Neural progenitor cell (in vitro differentiated cells): ENCODE results near the gene SUN1.

Experiments used
- EZH2 ChIP-seq: fragments of 200-600 bp; sonication (generic); IDR thresholded peaks from 2 replicates; pipeline ENCODE4 v1.6.1; 2017; ENCODE audit warnings: antibody characterized with exemption, mild to moderate bottlenecking, moderate library complexity
- TF ChIP-seq, protein P1 (sequence below): fragments of 200-600 bp; sonication (generic); IDR thresholded peaks from 2 replicates; pipeline ENCODE4 v1.5.1; 2017; ENCODE audit warnings: antibody characterized with exemption, mild to moderate bottlenecking

DNA sequence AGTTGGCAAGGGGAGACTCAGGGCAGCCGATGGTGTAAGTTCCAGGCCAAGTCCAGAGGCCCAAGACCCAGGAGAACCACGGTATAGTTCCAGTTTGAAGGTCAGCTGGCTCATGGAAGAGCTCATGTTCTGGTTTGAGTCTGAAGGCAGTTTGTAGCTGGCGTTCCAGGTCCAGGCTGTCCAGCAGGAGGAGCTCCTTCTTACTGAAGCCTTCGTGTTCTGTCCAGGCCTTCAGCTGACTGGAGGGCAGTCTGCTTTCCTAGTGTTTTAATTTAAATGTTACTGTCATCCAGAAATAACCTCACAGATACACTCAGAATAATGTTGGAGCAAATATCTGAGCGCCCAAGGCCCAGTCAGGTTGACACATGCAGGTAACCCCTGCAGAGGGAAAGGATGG is 4.2 kb downstream of the SUN1 start:
- TF ChIP-seq, protein P1, sequence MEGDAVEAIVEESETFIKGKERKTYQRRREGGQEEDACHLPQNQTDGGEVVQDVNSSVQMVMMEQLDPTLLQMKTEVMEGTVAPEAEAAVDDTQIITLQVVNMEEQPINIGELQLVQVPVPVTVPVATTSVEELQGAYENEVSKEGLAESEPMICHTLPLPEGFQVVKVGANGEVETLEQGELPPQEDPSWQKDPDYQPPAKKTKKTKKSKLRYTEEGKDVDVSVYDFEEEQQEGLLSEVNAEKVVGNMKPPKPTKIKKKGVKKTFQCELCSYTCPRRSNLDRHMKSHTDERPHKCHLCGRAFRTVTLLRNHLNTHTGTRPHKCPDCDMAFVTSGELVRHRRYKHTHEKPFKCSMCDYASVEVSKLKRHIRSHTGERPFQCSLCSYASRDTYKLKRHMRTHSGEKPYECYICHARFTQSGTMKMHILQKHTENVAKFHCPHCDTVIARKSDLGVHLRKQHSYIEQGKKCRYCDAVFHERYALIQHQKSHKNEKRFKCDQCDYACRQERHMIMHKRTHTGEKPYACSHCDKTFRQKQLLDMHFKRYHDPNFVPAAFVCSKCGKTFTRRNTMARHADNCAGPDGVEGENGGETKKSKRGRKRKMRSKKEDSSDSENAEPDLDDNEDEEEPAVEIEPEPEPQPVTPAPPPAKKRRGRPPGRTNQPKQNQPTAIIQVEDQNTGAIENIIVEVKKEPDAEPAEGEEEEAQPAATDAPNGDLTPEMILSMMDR, result peak; percentile 52
- no peak for TF ChIP-seq EZH2
